Gastrocnemius medialis (tissue), 4 donors: ENCODE results near the gene TNFAIP8.
"Not testable (repeated sequence)": the region's sequence is repeated elsewhere in the genome, so short reads cannot be mapped to it uniquely, and the experiment has no call there.

Experiments
- POLR2A ChIP-seq, 2 donors: fragments of 450-650 bp; IDR thresholded peaks; one replicate each; pipeline ENCODE4 v1.6.1; 2017; ENCODE audit warnings: antibody characterized with exemption in 2 of 2, mild to moderate bottlenecking in 2 of 2, moderate library complexity in 2 of 2
- TF ChIP-seq, protein P1 (sequence below), 5 experiments: fragments of 450-650 bp in 3 of 5; fragments of 200-600 bp in 2 of 5; sonication (generic) in 2 of 5; IDR thresholded peaks in 4 of 5; conservative IDR thresholded peaks in 1 of 5; 1 replicate in 4 of 5; 2 replicates in 1 of 5; pipeline ENCODE4 v1.5.1; 2016 to 2019; ENCODE audit warnings: antibody characterized with exemption in 5 of 5, mild to moderate bottlenecking in 3 of 5, moderate library complexity in 3 of 5

- not testable (repeated sequence) for TF ChIP-seq POLR2A (IDR thresholded peaks at IDR 0.05)
- TF ChIP-seq, protein P1, sequence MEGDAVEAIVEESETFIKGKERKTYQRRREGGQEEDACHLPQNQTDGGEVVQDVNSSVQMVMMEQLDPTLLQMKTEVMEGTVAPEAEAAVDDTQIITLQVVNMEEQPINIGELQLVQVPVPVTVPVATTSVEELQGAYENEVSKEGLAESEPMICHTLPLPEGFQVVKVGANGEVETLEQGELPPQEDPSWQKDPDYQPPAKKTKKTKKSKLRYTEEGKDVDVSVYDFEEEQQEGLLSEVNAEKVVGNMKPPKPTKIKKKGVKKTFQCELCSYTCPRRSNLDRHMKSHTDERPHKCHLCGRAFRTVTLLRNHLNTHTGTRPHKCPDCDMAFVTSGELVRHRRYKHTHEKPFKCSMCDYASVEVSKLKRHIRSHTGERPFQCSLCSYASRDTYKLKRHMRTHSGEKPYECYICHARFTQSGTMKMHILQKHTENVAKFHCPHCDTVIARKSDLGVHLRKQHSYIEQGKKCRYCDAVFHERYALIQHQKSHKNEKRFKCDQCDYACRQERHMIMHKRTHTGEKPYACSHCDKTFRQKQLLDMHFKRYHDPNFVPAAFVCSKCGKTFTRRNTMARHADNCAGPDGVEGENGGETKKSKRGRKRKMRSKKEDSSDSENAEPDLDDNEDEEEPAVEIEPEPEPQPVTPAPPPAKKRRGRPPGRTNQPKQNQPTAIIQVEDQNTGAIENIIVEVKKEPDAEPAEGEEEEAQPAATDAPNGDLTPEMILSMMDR (IDR thresholded peaks at IDR 0.05 in 4 of 5, conservative IDR thresholded peaks at IDR 0.05 in 1 of 5), result not testable (repeated sequence)
Measured at GRCh38 chr5:119439632-119440031, 83.8 kb downstream of the TNFAIP8 start.
